HepG2 (cell line): ENCODE data around the gene TTBK1.

Experiments
- CBX2 ChIP-seq, 2 experiments: fragments of 200-600 bp in 1 of 2; sonication (generic); formaldehyde crosslinking in 1 of 2; IDR thresholded peaks; 2 replicates each; pipeline versions ENCODE4 v1.7.0 to v1.8.1; 2018 to 2022; ENCODE audit warnings: low read depth in 2 of 2, low read length in 1 of 2, mild to moderate bottlenecking in 1 of 2, missing genetic modification reagents in 1 of 2
- CBX5 ChIP-seq: sonication (generic); formaldehyde crosslinking; IDR thresholded peaks from 2 replicates; pipeline ENCODE4 v1.4.0; 2020; ENCODE audit warnings: missing genetic modification reagents, borderline replicate concordance
- CTCF ChIP-seq: sonication (generic); formaldehyde crosslinking; IDR thresholded peaks from 2 replicates; pipeline ENCODE4 v1.5.0; 2020; ENCODE audit warnings: mild to moderate bottlenecking, missing genetic modification reagents, moderate library complexity
- FOXA3 ChIP-seq: IDR thresholded peaks from 2 replicates; pipeline ENCODE4 v1.6.1; 2016; ENCODE audit warnings: missing genetic modification reagents, missing compliant biosample characterization
- ISL2 ChIP-seq: sonication (generic); formaldehyde crosslinking; IDR thresholded peaks from 2 replicates; pipeline ENCODE4 v1.5.0; 2020; ENCODE audit warnings: missing genetic modification reagents
- MAX ChIP-seq: IDR thresholded peaks from 2 replicates; pipeline ENCODE4 v1.6.1; 2012; ENCODE audit warnings: inconsistent platforms
- POLR2A ChIP-seq, 2 experiments: IDR thresholded peaks; 2 replicates each; pipeline ENCODE4 v1.6.1; 2011; ENCODE audit warnings: low read depth in 2 of 2, low read length in 2 of 2, mild to moderate bottlenecking in 1 of 2, moderate library complexity in 1 of 2; ENCODE audit not compliant: insufficient read depth in 1 of 2
- RFX5 ChIP-seq: IDR thresholded peaks from 2 replicates; pipeline ENCODE4 v1.6.1; 2011; ENCODE audit warnings: low read depth, low read length, improper control_type of control experiment
- ZNF124 ChIP-seq: sonication (generic); formaldehyde crosslinking; IDR thresholded peaks from 2 replicates; pipeline ENCODE4 v1.4.0; 2020; ENCODE audit warnings: missing genetic modification reagents
- ZNF33A ChIP-seq: sonication (generic); formaldehyde crosslinking; IDR thresholded peaks from 2 replicates; pipeline ENCODE4 v1.5.1; 2020; ENCODE audit warnings: missing genetic modification reagents, mild to moderate bottlenecking, moderate library complexity, borderline replicate concordance
- ZSCAN22 ChIP-seq: sonication (generic); formaldehyde crosslinking; IDR thresholded peaks from 2 replicates; pipeline ENCODE4 v1.4.0; 2020; ENCODE audit warnings: mild to moderate bottlenecking, missing genetic modification reagents
- TF ChIP-seq, protein P1 (sequence below): IDR thresholded peaks from 2 replicates; pipeline ENCODE4 v1.6.1; 2012; ENCODE audit warnings: low read depth, low read length, improper control_type of control experiment

GRCh38 chr6:43261198-43261597 lies 17.9 kb downstream of the TTBK1 start:
- TF ChIP-seq MAX (no peak), ISL2 (CRISPR knock-in tag) (no peak), CTCF (CRISPR knock-in tag) (no peak), RFX5 (no peak), CBX2 (IDR thresholded peaks at IDR 0.05; ENCODE audit: low read depth, low read length) (no peak), CBX2 (CRISPR knock-in tag; IDR thresholded peaks at IDR 0.05; ENCODE audit: low read depth) (no peak), ZNF124 (no peak), POLR2A (IDR thresholded peaks at IDR 0.05; ENCODE audit: insufficient read depth in 1 of 2, low read depth in 2 of 2, low read length in 2 of 2) (no peak), CBX5 (CRISPR knock-in tag) (no peak), FOXA3 (CRISPR knock-in tag) (no peak), ZNF33A (no peak), ZSCAN22 (CRISPR knock-in tag) (no peak)
- TF ChIP-seq, protein P1, sequence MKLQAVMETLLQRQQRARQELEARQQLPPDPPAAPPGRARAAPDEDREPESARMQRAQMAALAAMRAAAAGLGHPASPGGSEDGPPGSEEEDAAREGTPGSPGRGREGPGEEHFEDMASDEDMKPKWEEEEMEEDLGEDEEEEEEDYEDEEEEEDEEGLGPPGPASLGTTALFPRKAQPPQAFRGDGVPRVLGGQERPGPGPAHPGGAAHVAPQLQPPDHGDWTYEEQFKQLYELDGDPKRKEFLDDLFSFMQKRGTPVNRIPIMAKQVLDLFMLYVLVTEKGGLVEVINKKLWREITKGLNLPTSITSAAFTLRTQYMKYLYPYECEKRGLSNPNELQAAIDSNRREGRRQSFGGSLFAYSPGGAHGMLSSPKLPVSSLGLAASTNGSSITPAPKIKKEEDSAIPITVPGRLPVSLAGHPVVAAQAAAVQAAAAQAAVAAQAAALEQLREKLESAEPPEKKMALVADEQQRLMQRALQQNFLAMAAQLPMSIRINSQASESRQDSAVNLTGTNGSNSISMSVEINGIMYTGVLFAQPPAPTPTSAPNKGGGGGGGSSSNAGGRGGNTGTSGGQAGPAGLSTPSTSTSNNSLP: no peak
